Activated B cell treated with CpG ODN at 0.5 μM for 24 hours (primary cell): ENCODE results near the gene HOMER1. TPM values are rescaled to one million over a fixed set of nuclear protein-coding genes. Genes with fewer than 3 reads are reported as not detected.

Experiments
- ATAC-seq: fragments of 200-7000 bp; cut with Tn5 transposase; one replicate; pipeline ENCODE4 v1.10.0; 2021; ENCODE audit warnings: low read depth, mild to moderate bottlenecking, moderate library complexity
- CTCF ChIA-PET: fragments of 350-600 bp; sonication (Branson Sonifier 250); formaldehyde crosslinking; loops from one replicate; lab custom pipeline; 2021; ENCODE audit warnings: antibody characterized with exemption; lab: Charles Lee
- POLR2A ChIA-PET: fragments of 350-600 bp; sonication (Branson Sonifier 250); formaldehyde crosslinking; loops from one replicate; lab custom pipeline; 2021; ENCODE audit warnings: antibody characterized with exemption; lab: Charles Lee
- DNase-seq: peaks from one replicate; pipeline ENCODE4 v3.0.0; 2022
- H3K27ac Mint-ChIP-seq: one replicate; pipeline ENCODE4 v1.8.0; 2020; ENCODE audit warnings: mixed read lengths
- H3K27me3 Mint-ChIP-seq: one replicate; pipeline ENCODE4 v1.8.0; 2021; ENCODE audit warnings: mixed read lengths
- H3K36me3 Mint-ChIP-seq: one replicate; pipeline ENCODE4 v1.8.0; 2021; ENCODE audit warnings: low read depth, mixed read lengths
- H3K4me1 Mint-ChIP-seq: one replicate; pipeline ENCODE4 v1.8.0; 2021; ENCODE audit warnings: mixed read lengths
- H3K4me3 Mint-ChIP-seq: one replicate; pipeline ENCODE4 v1.8.0; 2020; ENCODE audit warnings: mild to moderate bottlenecking, mixed read lengths
- H3K9me3 Mint-ChIP-seq: one replicate; pipeline ENCODE4 v1.8.0; 2020; ENCODE audit warnings: mixed read lengths
- intact Hi-C: fragments of 100-400 bp; cut with micrococcal nuclease; formaldehyde crosslinking; loops from one replicate; pipeline ENCODE4 v1.15.1; 2024
- total RNA-seq: library from RNA; stranded (reverse); gene quantifications from 2 replicates; pipeline ENCODE4 v1.2.3, GENCODE V29; 2022
- TF ChIP-seq, protein P1 (sequence below): fragments of 200-600 bp; IDR thresholded peaks from one replicate; pipeline ENCODE4 v1.8.0; 2022; ENCODE audit warnings: antibody characterized with exemption, mild to moderate bottlenecking

The HOMER1 gene
- total RNA-seq, 1 donor from 2014 or later = 3.2 TPM

DNA sequence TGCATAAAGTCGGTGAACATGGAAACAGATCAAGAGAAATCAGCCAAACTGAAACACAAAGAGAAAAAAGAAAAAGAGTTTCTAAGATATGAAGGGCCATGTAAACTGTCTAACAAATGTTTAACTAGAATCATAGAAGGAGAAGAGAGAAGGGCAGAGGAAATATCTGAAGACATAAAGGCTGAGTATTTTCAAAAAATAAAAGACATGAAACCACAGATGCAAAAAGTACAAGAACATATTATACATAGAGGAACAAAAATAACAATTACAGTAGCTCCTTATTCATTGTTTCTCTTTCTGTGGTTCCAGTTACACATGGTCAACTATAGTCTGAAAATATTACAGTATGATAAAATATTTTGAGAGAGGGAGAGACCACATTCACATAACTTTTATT, 106.3 kb downstream of the HOMER1 start:
- Mint-ChIP-seq H3K27ac (no peak overlapping the region), H3K27me3 (no peaks in the 10 kb centered on the region), H3K4me1 (no peaks in the 10 kb centered on the region), H3K36me3 (peaks cover 6% of the 10 kb centered on the region), H3K4me3 (no peak overlapping the region), H3K9me3 (peaks cover 12% of the 10 kb centered on the region)
- intact Hi-C loops = no loop called here
- ATAC-seq (no peak), DNase-seq (no peak)
- TF ChIP-seq, protein P1, sequence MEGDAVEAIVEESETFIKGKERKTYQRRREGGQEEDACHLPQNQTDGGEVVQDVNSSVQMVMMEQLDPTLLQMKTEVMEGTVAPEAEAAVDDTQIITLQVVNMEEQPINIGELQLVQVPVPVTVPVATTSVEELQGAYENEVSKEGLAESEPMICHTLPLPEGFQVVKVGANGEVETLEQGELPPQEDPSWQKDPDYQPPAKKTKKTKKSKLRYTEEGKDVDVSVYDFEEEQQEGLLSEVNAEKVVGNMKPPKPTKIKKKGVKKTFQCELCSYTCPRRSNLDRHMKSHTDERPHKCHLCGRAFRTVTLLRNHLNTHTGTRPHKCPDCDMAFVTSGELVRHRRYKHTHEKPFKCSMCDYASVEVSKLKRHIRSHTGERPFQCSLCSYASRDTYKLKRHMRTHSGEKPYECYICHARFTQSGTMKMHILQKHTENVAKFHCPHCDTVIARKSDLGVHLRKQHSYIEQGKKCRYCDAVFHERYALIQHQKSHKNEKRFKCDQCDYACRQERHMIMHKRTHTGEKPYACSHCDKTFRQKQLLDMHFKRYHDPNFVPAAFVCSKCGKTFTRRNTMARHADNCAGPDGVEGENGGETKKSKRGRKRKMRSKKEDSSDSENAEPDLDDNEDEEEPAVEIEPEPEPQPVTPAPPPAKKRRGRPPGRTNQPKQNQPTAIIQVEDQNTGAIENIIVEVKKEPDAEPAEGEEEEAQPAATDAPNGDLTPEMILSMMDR = no peak
- ChIA-PET POLR2A (no interaction called here), CTCF (no interaction called here)

- CTCF ChIA-PET = no interaction called here
- POLR2A ChIA-PET = no interaction called here
- Mint-ChIP-seq H3K27ac (no peak overlapping the region), H3K4me3 (no peak overlapping the region), H3K9me3 (no peaks in the 10 kb centered on the region), H3K4me1 (no peaks in the 10 kb centered on the region), H3K27me3 (no peaks in the 10 kb centered on the region), H3K36me3 (no peaks in the 10 kb centered on the region)
- no peak for ATAC-seq
- intact Hi-C loops = no loop called here
- DNase-seq = no peak
- TF ChIP-seq, protein P1 = no peak
Measured at GRCh38 chr5:79401216-79401615, 112.7 kb downstream of the HOMER1 start.

DNA sequence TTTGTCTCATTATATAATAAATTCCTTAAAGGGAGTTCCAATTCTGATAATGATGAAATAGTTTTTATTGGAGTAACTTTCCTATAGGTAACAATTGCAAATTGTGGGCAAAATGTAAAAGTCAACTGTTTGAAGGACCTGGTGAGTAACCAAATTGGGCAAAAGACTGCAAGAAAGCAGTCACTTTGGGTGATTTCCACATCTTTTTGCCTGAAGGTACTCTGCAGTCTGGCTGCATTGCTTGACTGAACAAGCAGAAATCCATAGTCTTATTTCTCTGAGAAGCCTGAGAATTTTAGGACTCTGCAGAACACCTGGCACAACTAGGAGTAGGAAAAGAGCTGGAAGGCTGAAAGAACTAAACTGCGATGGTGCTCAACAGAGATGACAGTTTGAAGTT, 114.9 kb downstream of the HOMER1 start:
- Mint-ChIP-seq H3K27me3 (no peaks in the 10 kb centered on the region), H3K9me3 (no peaks in the 10 kb centered on the region), H3K4me1 (no peaks in the 10 kb centered on the region), H3K4me3 (no peak overlapping the region), H3K27ac (no peak overlapping the region), H3K36me3 (peaks cover 2% of the 10 kb centered on the region)
- DNase-seq = no peak
- ChIA-PET POLR2A (no interaction called here), CTCF (no interaction called here)
- intact Hi-C loops = no loop called here
- no peak for ATAC-seq
- TF ChIP-seq, protein P1 = no peak

DNA sequence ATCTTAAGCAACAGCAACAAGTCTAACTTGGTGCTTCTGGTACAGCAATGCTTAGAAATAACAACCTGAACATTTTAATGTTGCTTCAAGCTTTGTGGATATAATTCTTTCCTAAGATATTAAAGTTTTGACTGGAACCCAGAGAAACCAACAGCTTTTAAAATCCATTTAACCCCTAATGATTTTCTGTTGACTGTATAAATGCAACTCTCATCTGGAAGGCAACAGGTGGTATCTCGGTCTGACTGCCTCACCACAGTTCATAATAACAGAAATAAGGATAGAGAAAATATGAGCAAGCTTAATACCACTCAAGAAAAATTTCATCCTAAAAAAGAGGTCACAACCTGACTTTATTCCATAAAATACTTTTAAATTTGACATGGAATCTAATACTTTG, 116.9 kb downstream of the HOMER1 start:
- no peaks in the 10 kb centered on the region for H3K4me1 Mint-ChIP-seq
- ATAC-seq (no peak), DNase-seq (no peak)
- TF ChIP-seq, protein P1 = no peak
- CTCF ChIA-PET = no interaction called here
- no peak overlapping the region for H3K27ac Mint-ChIP-seq
- H3K4me3 Mint-ChIP-seq = no peak overlapping the region
- no peaks in the 10 kb centered on the region for H3K9me3 Mint-ChIP-seq
- intact Hi-C loops = no loop called here
- peaks cover 2% of the 10 kb centered on the region for H3K36me3 Mint-ChIP-seq
- no peaks in the 10 kb centered on the region for H3K27me3 Mint-ChIP-seq
- POLR2A ChIA-PET = no interaction called here

DNA sequence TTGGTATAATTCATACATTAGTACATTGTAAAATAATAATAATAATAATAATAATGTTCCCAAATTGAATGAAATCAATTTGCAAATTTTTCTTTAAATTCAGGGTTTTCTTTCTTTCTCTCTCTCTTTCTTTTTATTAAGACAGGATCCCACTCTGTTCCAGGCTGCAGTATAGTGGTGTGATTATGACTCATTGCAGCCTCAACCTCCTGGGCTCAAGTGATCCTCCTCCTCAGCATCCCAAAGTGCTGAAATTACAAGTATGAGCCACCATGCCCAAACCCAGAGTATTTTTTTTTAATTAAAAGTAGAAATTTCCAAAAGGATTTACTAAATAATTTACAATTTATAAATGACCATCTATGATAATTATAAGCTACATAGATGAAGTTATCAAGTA, 117.7 kb downstream of the HOMER1 start:
- TF ChIP-seq, protein P1 = no peak
- no peaks in the 10 kb centered on the region for H3K9me3 Mint-ChIP-seq
- no peaks in the 10 kb centered on the region for H3K27me3 Mint-ChIP-seq
- intact Hi-C loops = no loop called here
- DNase-seq = no peak
- H3K4me1 Mint-ChIP-seq = no peaks in the 10 kb centered on the region
- ATAC-seq = no peak
- no peak overlapping the region for H3K4me3 Mint-ChIP-seq
- CTCF ChIA-PET = no interaction called here
- peaks cover 2% of the 10 kb centered on the region for H3K36me3 Mint-ChIP-seq
- H3K27ac Mint-ChIP-seq = no peak overlapping the region
- POLR2A ChIA-PET = no interaction called here
